Lung (tissue), 12 donors: Measurements from ENCODE around the gene RALGPS1. TPM values are rescaled to one million over a fixed set of nuclear protein-coding genes. Genes with fewer than 3 reads are reported as not detected.

Experiments
- ATAC-seq: fragments of 200-7000 bp; cut with Tn5 transposase; one replicate; pipeline ENCODE4 v1.9.1; 2020; ENCODE audit warnings: moderate number of reproducible peaks; ENCODE audit not compliant: insufficient read depth, low FRiP score
- DNase-seq, 3 donors: peaks; one replicate each; pipeline ENCODE4 v3.0.0-alpha.2; 2013 to 2017
- H3K27ac ChIP-seq, 2 donors: one replicate each; pipeline ENCODE4 v1.5.1; 2013; ENCODE audit warnings: mild to moderate bottlenecking in 2 of 2, moderate library complexity in 2 of 2, control low read depth in 1 of 2, inconsistent platforms in 1 of 2, low read depth in 1 of 2, low read length in 1 of 2
- H3K27me3 ChIP-seq, 3 donors: one replicate each; pipeline ENCODE4 v1.5.1; 2013; ENCODE audit warnings: low read length in 2 of 3; ENCODE audit not compliant: control insufficient read depth in 3 of 3, insufficient read depth in 3 of 3
- H3K36me3 ChIP-seq, 4 donors: one replicate each; pipeline ENCODE4 v1.5.1; 2013; ENCODE audit warnings: low read length in 4 of 4, mild to moderate bottlenecking in 1 of 4, moderate library complexity in 1 of 4; ENCODE audit not compliant: control insufficient read depth in 4 of 4, insufficient read depth in 4 of 4
- H3K4me1 ChIP-seq, 5 donors: one replicate each; pipeline ENCODE4 v1.5.1; 2013; ENCODE audit warnings: low read length in 5 of 5, mild to moderate bottlenecking in 2 of 5, moderate library complexity in 1 of 5; ENCODE audit not compliant: control insufficient read depth in 5 of 5, insufficient read depth in 5 of 5
- H3K4me3 ChIP-seq: one replicate; pipeline ENCODE4 v1.5.1; 2013; ENCODE audit warnings: mild to moderate bottlenecking, control low read depth, moderate library complexity
- H3K9ac ChIP-seq, 2 donors: one replicate each; pipeline ENCODE4 v1.5.1; 2013; ENCODE audit warnings: low read length in 2 of 2, control low read depth in 1 of 2; ENCODE audit not compliant: insufficient read depth in 1 of 2
- H3K9me3 ChIP-seq, 4 donors: one replicate each; pipeline ENCODE4 v1.5.1; 2013; ENCODE audit warnings: low read length in 3 of 4, mild to moderate bottlenecking in 1 of 4, moderate library complexity in 1 of 4; ENCODE audit not compliant: control insufficient read depth in 4 of 4, insufficient read depth in 3 of 4
- WGBS, 2 donors: extraction: QIAGEN DNeasy Blood & Tissue Kit; methylation state at CpG; one replicate each; pipeline ENCODE4 v1.1.7; 2013; 5-methylcytosine and 5-hydroxymethylcytosine counted together
- polyA plus RNA-seq, 2 donors: library from polyadenylated mRNA; stranded (reverse); fragments of 200-250 nt; gene quantifications; one replicate each; pipeline ENCODE4 v1.2.1, GENCODE V29; 2013
- total RNA-seq, 2 donors: library from RNA; depleted of rRNA in 1 of 2; stranded (reverse); fragments of >200 nt in 1 of 2; gene quantifications; one replicate each; pipeline ENCODE4 v1.2.1, GENCODE V29; 2014 to 2021
- TF ChIP-seq, protein P1 (sequence below): IDR thresholded peaks from 2 replicates; pipeline ENCODE4 v1.5.1; 2012; ENCODE audit warnings: mild to moderate bottlenecking; ENCODE audit errors: control extremely low read depth, extremely low read depth
- donor health status: control.
- donor health status: control.
- donor health status: Bipolar disorder and iron deficiency.
- donor health status: healthy.
- donor health status: DM: yes; HTN: yes; CAD: no.

RALGPS1 gene
- total and polyA plus RNA-seq, 4 donors: 3.5 to 30.3 (median 11.9) TPM

DNA sequence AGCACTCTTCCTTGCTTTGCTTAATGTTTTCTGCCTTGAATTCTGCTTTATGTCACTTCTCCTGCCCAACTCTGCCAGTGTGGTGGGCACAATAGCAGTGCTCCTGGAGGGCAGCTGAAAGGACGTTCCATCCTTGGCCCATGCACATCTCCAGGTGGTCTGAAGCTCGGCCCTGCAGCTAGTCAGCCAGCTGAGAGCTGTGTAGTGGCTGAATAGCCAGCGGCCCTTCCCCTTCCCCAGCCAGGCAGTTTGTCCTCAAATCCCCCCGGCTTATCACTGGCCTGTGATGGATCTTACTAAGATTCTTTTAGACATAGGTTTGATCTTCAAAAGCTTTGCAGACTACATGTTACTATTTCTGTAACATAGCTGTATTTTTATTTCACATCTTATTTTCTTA lies 250.5 kb downstream of the RALGPS1 start:
- H3K9me3 ChIP-seq: no peaks in the 10 kb centered on the region
- no peaks in the 10 kb centered on the region for H3K27me3 ChIP-seq
- no peak for ATAC-seq
- H3K4me3 ChIP-seq: no peak overlapping the region
- peaks cover 0 to 1% (median 0%) of the 10 kb centered on the region in 4 donors for H3K36me3 ChIP-seq
- WGBS, 2 donors: 90 to 95% methylated on average over 4 of the region's 4 CpGs
- no peak overlapping the region for H3K9ac ChIP-seq
- H3K27ac ChIP-seq: no peak overlapping the region
- TF ChIP-seq, protein P1, sequence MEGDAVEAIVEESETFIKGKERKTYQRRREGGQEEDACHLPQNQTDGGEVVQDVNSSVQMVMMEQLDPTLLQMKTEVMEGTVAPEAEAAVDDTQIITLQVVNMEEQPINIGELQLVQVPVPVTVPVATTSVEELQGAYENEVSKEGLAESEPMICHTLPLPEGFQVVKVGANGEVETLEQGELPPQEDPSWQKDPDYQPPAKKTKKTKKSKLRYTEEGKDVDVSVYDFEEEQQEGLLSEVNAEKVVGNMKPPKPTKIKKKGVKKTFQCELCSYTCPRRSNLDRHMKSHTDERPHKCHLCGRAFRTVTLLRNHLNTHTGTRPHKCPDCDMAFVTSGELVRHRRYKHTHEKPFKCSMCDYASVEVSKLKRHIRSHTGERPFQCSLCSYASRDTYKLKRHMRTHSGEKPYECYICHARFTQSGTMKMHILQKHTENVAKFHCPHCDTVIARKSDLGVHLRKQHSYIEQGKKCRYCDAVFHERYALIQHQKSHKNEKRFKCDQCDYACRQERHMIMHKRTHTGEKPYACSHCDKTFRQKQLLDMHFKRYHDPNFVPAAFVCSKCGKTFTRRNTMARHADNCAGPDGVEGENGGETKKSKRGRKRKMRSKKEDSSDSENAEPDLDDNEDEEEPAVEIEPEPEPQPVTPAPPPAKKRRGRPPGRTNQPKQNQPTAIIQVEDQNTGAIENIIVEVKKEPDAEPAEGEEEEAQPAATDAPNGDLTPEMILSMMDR: no peak
- H3K4me1 ChIP-seq: peaks cover 0 to 9% (median 2%) of the 10 kb centered on the region in 5 donors
- DNase-seq: no peak

- Histone ChIP-seq H3K4me1 (peaks cover 0 to 9% (median 2%) of the 10 kb centered on the region in 5 donors), H3K36me3 (peaks cover 0 to 1% (median 0%) of the 10 kb centered on the region in 4 donors)
- ATAC-seq: no peak
Observed at GRCh38 chr9:127166111-127166510, 251.5 kb downstream of the RALGPS1 start.

DNA sequence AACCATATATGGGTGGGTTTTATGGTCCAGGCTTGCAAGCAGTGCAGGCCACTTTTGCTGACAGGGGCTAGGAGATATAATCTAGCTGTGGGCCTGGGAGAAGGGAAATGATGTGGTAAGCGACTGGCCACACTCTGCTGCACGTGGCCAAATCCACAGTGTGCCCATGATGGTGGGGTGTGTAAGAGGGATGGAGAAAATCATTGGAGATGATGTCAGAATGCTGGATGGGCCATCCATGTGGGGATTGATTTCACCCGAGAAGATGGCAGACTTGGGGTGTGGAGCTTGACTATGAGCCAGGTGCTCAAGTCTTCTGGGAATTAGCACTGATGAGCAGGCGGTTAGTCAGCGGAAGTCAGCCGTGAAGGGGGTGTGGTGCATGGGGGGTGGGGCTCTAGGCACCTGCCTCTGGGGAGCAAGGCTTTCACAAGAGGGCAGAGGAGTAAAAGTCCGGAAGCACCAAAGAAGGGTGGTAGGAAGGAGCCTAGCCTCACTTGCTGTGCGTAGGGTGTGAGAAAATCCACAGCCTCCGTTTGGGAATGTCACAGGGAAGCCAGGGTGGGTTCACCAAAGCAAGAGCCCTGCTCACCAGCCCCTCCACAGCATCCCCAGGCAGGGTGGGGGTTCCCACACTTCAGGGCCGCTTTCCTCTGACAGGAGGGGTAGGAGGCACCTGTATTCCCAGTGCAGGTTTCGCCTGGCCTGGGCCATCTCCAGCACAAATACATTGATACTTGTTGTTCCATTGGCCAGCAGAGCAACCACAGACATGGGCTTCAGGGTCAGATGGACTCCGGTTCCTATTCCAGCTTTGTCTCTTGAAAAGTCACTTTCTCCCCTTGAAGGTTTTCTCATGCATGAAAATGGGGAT lies 252.3 kb downstream of the RALGPS1 start:
- Histone ChIP-seq H3K4me3 (no peak overlapping the region), H3K36me3 (peaks cover 0 to 1% (median 0%) of the 10 kb centered on the region in 4 donors), H3K9ac (no peak overlapping the region), H3K27ac (no peak overlapping the region), H3K9me3 (no peaks in the 10 kb centered on the region), H3K4me1 (peaks cover 0 to 7% (median 0%) of the 10 kb centered on the region in 5 donors), H3K27me3 (no peaks in the 10 kb centered on the region)
- TF ChIP-seq, protein P1: no peak
- WGBS, 2 donors: 92 to 93% methylated on average over 12 of the region's 12 CpGs
- ATAC-seq: no peak
- no peak for DNase-seq

More at GRCh38 chr9:127166111-127166510, 251.5 kb downstream of the RALGPS1 start:
- TF ChIP-seq, protein P1: no peak
- no peak for DNase-seq
- Histone ChIP-seq H3K4me3 (no peak overlapping the region), H3K27ac (no peak overlapping the region), H3K9me3 (no peaks in the 10 kb centered on the region), H3K9ac (no peak overlapping the region), H3K27me3 (no peaks in the 10 kb centered on the region)
- WGBS, 2 donors: 58 to 82% methylated on average over 5 of the region's 5 CpGs
